GM23338 (cell line): Measurements from ENCODE around the gene TOM1L2. TPM values are rescaled to one million over a fixed set of nuclear protein-coding genes. Genes with fewer than 3 reads are reported as not detected.

Source experiments
- ATAC-seq: fragments of 200-7000 bp; cut with Tn5 transposase; 3 replicates; pipeline ENCODE4 v1.9.1; 2020
- DNase-seq: peaks from one replicate; pipeline ENCODE4 v3.0.0-alpha.2; 2015; ENCODE audit warnings: low spot score
- H2AFZ ChIP-seq: fragments of 200-600 bp; sonication (generic); 2 replicates; pipeline ENCODE4 v1.8.0; 2016; ENCODE audit warnings: antibody characterized with exemption, mild to moderate bottlenecking, moderate library complexity
- H3F3A ChIP-seq: fragments of 200-600 bp; sonication (generic); replicated peaks from 2 replicates; pipeline ENCODE4 v1.8.0; 2017; ENCODE audit warnings: antibody characterized with exemption, mixed run types, low read depth
- H3K27ac ChIP-seq: fragments of 200-600 bp; sonication (generic); 2 replicates; pipeline ENCODE4 v1.6.1; 2016; ENCODE audit warnings: low read depth
- H3K27me3 ChIP-seq: fragments of 200-600 bp; sonication (generic); 2 replicates; pipeline ENCODE4 v1.8.0; 2016; ENCODE audit warnings: mild to moderate bottlenecking, mixed run types, moderate library complexity; ENCODE audit not compliant: insufficient read depth
- H3K36me3 ChIP-seq: fragments of 200-600 bp; sonication (generic); 2 replicates; pipeline ENCODE4 v1.8.0; 2016; ENCODE audit warnings: mild to moderate bottlenecking; ENCODE audit not compliant: insufficient read depth
- H3K4me1 ChIP-seq: fragments of 200-600 bp; sonication (generic); 2 replicates; pipeline ENCODE4 v1.8.0; 2016; ENCODE audit warnings: mild to moderate bottlenecking, moderate library complexity; ENCODE audit not compliant: insufficient read depth
- H3K4me2 ChIP-seq: fragments of 200-600 bp; sonication (generic); 2 replicates; pipeline ENCODE4 v1.7.1; 2017; ENCODE audit warnings: mixed run types
- H3K4me3 ChIP-seq: fragments of 200-600 bp; sonication (generic); 2 replicates; pipeline ENCODE4 v1.6.1; 2016; ENCODE audit warnings: mixed run types
- H3K79me2 ChIP-seq: fragments of 200-600 bp; sonication (generic); replicated peaks from 2 replicates; pipeline ENCODE4 v1.8.0; 2017; ENCODE audit warnings: mild to moderate bottlenecking; ENCODE audit not compliant: insufficient read depth
- H3K9me2 ChIP-seq: fragments of 200-600 bp; sonication (generic); 2 replicates; pipeline ENCODE4 v1.8.0; 2017; ENCODE audit not compliant: insufficient read depth
- H4K20me1 ChIP-seq: fragments of 200-600 bp; sonication (generic); replicated peaks from 2 replicates; pipeline ENCODE4 v1.8.0; 2017; ENCODE audit warnings: mild to moderate bottlenecking; ENCODE audit not compliant: insufficient read depth
- H3K27ac Mint-ChIP-seq: 2 replicates; pipeline ENCODE4 v1.8.0; 2020; ENCODE audit warnings: inconsistent platforms, mild to moderate bottlenecking, moderate library complexity, mixed read lengths
- H3K27me3 Mint-ChIP-seq: 3 replicates; pipeline ENCODE4 v1.8.0; 2022; ENCODE audit warnings: low read depth, mild to moderate bottlenecking, moderate library complexity, mixed read lengths, inconsistent platforms; ENCODE audit not compliant: insufficient read depth, poor library complexity
- H3K36me3 Mint-ChIP-seq: 3 replicates; pipeline ENCODE4 v1.8.0; 2021; ENCODE audit warnings: low read depth, mild to moderate bottlenecking, inconsistent platforms, moderate library complexity, mixed read lengths
- H3K4me1 Mint-ChIP-seq: 3 replicates; pipeline ENCODE4 v1.8.0; 2020; ENCODE audit warnings: mild to moderate bottlenecking, inconsistent platforms, mixed read lengths
- H3K4me3 Mint-ChIP-seq: 3 replicates; pipeline ENCODE4 v1.8.0; 2021; ENCODE audit warnings: moderate library complexity, mild to moderate bottlenecking, inconsistent platforms, mixed read lengths
- H3K9me3 Mint-ChIP-seq: 3 replicates; pipeline ENCODE4 v1.8.0; 2020; ENCODE audit warnings: moderate library complexity, mild to moderate bottlenecking, inconsistent platforms, mixed read lengths
- EZH2 ChIP-seq: fragments of 200-600 bp; sonication (generic); IDR thresholded peaks from one replicate; pipeline ENCODE4 v1.8.0; 2017; ENCODE audit warnings: antibody characterized with exemption, mild to moderate bottlenecking, low read depth; ENCODE audit not compliant: unreplicated experiment
- JUNB ChIP-seq: IDR thresholded peaks from one replicate; pipeline ENCODE4 v1.6.1; 2016; ENCODE audit warnings: antibody characterized with exemption; ENCODE audit not compliant: unreplicated experiment
- NANOG ChIP-seq: IDR thresholded peaks from 2 replicates; pipeline ENCODE4 v1.6.1; 2016; ENCODE audit warnings: antibody characterized with exemption, borderline replicate concordance
- STAT1 ChIP-seq: IDR thresholded peaks from one replicate; pipeline ENCODE4 v1.6.1; 2016; ENCODE audit warnings: antibody characterized with exemption; ENCODE audit not compliant: unreplicated experiment
- ZNF114 ChIP-seq: fragments of 250-450 bp; sonication (Bioruptor Pico); IDR thresholded peaks from 2 replicates; pipeline ENCODE4 v1.5.0; 2020; ENCODE audit warnings: mild to moderate bottlenecking, moderate library complexity
- polyA plus RNA-seq: library from polyadenylated mRNA; unstranded; fragments of >200 nt; fragmentation: Nextera tagmentation; extraction: Ambion mirVana; gene quantifications from 2 replicates; pipeline ENCODE4 v1.2.1, GENCODE V29; 2016
- total RNA-seq: library from RNA; depleted of rRNA; stranded (reverse); fragments of >200 nt; shearing (Covaris generic); gene quantifications from 2 replicates; pipeline ENCODE4 v1.2.3, GENCODE V29; 2014
- TF ChIP-seq, protein P1 (sequence below): IDR thresholded peaks from one replicate; pipeline ENCODE4 v1.6.1; 2018; ENCODE audit warnings: antibody characterized with exemption; ENCODE audit not compliant: unreplicated experiment
- TF ChIP-seq, protein P2 (sequence below), 2 experiments: fragments of 200-600 bp in 1 of 2; sonication (generic) in 1 of 2; conservative IDR thresholded peaks; 2 replicates each; pipeline versions ENCODE4 v1.5.1 to v1.6.1; 2016 to 2017; ENCODE audit warnings: antibody characterized with exemption in 2 of 2, low read depth in 2 of 2, mild to moderate bottlenecking in 2 of 2, moderate library complexity in 1 of 2
- TF ChIP-seq, protein P3 (sequence below): IDR thresholded peaks from 2 replicates; pipeline ENCODE4 v1.6.1; 2016; ENCODE audit warnings: antibody characterized with exemption

The TOM1L2 gene
- total and polyA plus RNA-seq, 2 experiments from 2014 or later, result 3.3 TPM

DNA sequence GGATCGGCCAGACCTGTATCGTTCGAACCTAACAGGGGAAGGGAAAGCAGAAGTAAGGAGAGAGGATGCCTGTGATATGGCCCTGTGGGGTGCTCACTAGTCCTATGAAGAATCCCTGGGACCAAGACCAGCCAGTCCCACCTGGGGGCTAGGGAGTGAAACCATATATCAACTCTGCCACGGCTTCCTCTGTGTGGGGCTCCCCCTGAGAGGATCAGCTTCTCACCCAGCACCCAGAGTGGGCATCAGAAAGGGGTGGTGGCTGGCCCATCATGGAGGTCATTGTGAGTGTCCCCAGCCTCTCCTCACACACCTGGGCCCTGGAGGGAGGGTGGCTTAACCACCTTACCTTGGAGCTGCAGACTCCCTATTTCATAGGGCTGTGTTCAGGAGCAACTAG is 105.3 kb downstream of the TOM1L2 start (continued):
- TF ChIP-seq, protein P1, sequence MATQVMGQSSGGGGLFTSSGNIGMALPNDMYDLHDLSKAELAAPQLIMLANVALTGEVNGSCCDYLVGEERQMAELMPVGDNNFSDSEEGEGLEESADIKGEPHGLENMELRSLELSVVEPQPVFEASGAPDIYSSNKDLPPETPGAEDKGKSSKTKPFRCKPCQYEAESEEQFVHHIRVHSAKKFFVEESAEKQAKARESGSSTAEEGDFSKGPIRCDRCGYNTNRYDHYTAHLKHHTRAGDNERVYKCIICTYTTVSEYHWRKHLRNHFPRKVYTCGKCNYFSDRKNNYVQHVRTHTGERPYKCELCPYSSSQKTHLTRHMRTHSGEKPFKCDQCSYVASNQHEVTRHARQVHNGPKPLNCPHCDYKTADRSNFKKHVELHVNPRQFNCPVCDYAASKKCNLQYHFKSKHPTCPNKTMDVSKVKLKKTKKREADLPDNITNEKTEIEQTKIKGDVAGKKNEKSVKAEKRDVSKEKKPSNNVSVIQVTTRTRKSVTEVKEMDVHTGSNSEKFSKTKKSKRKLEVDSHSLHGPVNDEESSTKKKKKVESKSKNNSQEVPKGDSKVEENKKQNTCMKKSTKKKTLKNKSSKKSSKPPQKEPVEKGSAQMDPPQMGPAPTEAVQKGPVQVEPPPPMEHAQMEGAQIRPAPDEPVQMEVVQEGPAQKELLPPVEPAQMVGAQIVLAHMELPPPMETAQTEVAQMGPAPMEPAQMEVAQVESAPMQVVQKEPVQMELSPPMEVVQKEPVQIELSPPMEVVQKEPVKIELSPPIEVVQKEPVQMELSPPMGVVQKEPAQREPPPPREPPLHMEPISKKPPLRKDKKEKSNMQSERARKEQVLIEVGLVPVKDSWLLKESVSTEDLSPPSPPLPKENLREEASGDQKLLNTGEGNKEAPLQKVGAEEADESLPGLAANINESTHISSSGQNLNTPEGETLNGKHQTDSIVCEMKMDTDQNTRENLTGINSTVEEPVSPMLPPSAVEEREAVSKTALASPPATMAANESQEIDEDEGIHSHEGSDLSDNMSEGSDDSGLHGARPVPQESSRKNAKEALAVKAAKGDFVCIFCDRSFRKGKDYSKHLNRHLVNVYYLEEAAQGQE, result no peak

DNA sequence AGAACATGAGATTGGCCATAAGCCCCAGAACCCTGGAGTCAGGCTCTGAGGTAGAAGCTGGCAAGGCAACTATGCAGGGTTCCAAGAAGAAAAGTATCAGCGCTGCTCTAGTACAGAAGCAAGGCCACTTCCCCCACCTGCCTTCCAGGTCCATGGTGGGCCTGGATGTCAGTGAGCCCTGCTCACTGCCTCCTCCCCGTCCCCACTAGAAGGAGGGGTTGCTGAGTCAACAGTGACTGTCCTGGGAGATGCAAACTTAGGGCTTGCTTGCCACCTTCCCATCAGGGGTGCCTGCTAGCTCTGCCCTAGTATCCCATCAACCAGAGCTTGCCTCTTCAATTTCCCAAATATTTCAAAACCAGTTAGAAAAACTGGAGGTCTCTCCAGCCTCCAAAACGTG is 105.8 kb downstream of the TOM1L2 start:
- no peaks in the 10 kb centered on the region for H4K20me1 ChIP-seq
- H3K27ac ChIP-seq, result no peak overlapping the region
- no peaks in the 10 kb centered on the region for H3K36me3 ChIP-seq
- Mint-ChIP-seq H3K27me3 (peaks cover 18% of the 10 kb centered on the region), H3K4me3 (no peak overlapping the region), H3K27ac (no peak overlapping the region), H3K9me3 (no peaks in the 10 kb centered on the region), H3K4me1 (peaks cover 44% of the 10 kb centered on the region), H3K36me3 (no peaks in the 10 kb centered on the region)
- peaks cover 20% of the 10 kb centered on the region for H3K4me1 ChIP-seq
- ATAC-seq (no peak), DNase-seq (no peak)
- no peaks in the 10 kb centered on the region for H3K9me2 ChIP-seq
- no peaks in the 10 kb centered on the region for H3K79me2 ChIP-seq
- 0 out of 2 replicates have a peak, but pooled peaks cover 3% of the 10 kb centered on the region for H3K27me3 ChIP-seq
- TF ChIP-seq NANOG, result no peak
- TF ChIP-seq, protein P2, sequence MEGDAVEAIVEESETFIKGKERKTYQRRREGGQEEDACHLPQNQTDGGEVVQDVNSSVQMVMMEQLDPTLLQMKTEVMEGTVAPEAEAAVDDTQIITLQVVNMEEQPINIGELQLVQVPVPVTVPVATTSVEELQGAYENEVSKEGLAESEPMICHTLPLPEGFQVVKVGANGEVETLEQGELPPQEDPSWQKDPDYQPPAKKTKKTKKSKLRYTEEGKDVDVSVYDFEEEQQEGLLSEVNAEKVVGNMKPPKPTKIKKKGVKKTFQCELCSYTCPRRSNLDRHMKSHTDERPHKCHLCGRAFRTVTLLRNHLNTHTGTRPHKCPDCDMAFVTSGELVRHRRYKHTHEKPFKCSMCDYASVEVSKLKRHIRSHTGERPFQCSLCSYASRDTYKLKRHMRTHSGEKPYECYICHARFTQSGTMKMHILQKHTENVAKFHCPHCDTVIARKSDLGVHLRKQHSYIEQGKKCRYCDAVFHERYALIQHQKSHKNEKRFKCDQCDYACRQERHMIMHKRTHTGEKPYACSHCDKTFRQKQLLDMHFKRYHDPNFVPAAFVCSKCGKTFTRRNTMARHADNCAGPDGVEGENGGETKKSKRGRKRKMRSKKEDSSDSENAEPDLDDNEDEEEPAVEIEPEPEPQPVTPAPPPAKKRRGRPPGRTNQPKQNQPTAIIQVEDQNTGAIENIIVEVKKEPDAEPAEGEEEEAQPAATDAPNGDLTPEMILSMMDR (conservative IDR thresholded peaks at IDR 0.05; ENCODE audit: low read depth in 2 of 2), result no peak
- TF ChIP-seq, protein P3, sequence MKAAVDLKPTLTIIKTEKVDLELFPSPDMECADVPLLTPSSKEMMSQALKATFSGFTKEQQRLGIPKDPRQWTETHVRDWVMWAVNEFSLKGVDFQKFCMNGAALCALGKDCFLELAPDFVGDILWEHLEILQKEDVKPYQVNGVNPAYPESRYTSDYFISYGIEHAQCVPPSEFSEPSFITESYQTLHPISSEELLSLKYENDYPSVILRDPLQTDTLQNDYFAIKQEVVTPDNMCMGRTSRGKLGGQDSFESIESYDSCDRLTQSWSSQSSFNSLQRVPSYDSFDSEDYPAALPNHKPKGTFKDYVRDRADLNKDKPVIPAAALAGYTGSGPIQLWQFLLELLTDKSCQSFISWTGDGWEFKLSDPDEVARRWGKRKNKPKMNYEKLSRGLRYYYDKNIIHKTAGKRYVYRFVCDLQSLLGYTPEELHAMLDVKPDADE, result no peak
- TF ChIP-seq STAT1, result no peak
- no peak overlapping the region for H3K4me2 ChIP-seq
- no peak overlapping the region for H2AFZ ChIP-seq
- H3F3A ChIP-seq, result peaks cover 14% of the 10 kb centered on the region
- no peak overlapping the region for H3K4me3 ChIP-seq

DNA sequence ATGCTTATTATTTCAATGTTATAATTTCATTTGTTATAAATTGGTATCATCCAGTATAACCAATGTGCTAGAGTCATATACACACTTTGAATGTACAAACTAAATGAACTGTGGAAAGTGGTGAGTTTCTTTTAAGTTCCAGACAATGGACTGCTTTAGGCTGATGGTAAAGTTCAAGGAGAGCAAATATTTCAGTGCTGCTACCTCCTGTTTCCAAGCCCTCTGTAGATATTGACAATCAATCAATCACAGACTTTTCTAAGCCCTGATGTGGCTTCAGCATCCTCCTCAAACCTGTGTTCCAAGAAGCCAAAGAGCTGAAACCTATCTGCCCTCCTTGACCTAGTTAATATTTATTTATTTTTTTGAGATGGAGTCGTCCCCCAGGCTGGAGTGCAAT is 107.2 kb downstream of the TOM1L2 start:
- no peak overlapping the region for H3K27ac Mint-ChIP-seq
- H3F3A ChIP-seq, result peaks cover 14% of the 10 kb centered on the region
- H4K20me1 ChIP-seq, result no peaks in the 10 kb centered on the region
- H3K4me2 ChIP-seq, result no peak overlapping the region
- no peaks in the 10 kb centered on the region for H3K79me2 ChIP-seq
- no peak overlapping the region for H3K27ac ChIP-seq
- peaks cover 21% of the 10 kb centered on the region for H3K27me3 Mint-ChIP-seq
- no peak for ATAC-seq
- no peaks in the 10 kb centered on the region for H3K9me2 ChIP-seq
- no peak overlapping the region for H2AFZ ChIP-seq
- no peaks in the 10 kb centered on the region for H3K9me3 Mint-ChIP-seq
- peaks cover 44% of the 10 kb centered on the region for H3K4me1 Mint-ChIP-seq
- H3K4me3 ChIP-seq, result no peak overlapping the region
- H3K27me3 ChIP-seq, result 0 out of 2 replicates have a peak, but pooled peaks cover 3% of the 10 kb centered on the region
- no peak overlapping the region for H3K4me3 Mint-ChIP-seq
- TF ChIP-seq, protein P2 (conservative IDR thresholded peaks at IDR 0.05; ENCODE audit: low read depth in 2 of 2), result no peak
- no peak for TF ChIP-seq STAT1
- TF ChIP-seq, protein P1, result no peak
- no peak for TF ChIP-seq EZH2
- TF ChIP-seq ZNF114 (CRISPR knock-in tag), result no peak
- no peak for TF ChIP-seq JUNB
- no peaks in the 10 kb centered on the region for H3K36me3 Mint-ChIP-seq
- no peaks in the 10 kb centered on the region for H3K36me3 ChIP-seq
- peaks cover 24% of the 10 kb centered on the region for H3K4me1 ChIP-seq
- DNase-seq, result no peak
